ENCODE data around the gene CYP8B1.

DNA sequence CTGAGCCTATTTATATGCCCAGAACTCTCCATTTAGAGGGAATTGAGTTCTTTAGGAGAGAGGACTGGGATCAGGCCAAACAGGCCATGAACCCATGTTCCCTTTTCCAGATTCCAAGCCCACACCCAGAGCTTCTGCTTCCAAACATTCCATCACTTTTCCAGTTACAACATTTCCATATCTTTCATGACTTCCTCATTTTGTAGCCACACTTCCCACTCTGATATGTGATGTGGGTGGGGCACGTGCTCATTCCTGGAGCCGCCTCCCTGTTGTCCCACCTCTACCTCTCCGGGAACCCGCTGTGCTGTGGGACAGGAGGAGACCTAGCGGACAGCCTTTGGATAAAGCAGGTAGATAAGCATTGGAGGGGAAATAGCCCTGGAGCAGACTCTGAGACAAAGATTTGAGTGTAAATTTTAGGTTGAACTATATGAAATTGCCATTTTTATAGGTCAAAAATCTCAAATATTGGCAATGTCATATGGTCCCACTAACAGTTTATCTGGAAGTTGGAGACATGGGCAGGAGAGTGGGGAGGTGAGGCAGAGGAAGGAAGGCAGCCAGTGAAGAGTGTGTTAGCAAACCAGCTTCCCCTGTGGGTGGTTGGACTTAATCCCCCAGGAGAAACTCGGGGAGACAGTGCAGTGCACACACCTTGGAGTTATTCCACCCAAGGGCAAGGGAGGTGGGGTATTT is 31.8 kb downstream of the CYP8B1 start:
- TF ChIP-seq POLR2A (IDR thresholded peaks at IDR 0.05; ENCODE audit: low read length): no peak
- TF ChIP-seq GATA1 (IDR thresholded peaks at IDR 0.05; ENCODE audit: low read depth, low read length): no peak
